ENCODE measurements around the gene DOK4.
"Not testable (repeated sequence)": the region's sequence is repeated elsewhere in the genome, so short reads cannot be mapped to it uniquely, and the experiment has no call there.

The DOK4 gene

GRCh38 chr16:57444711-57445110 lies 41.6 kb downstream of the DOK4 start:
- DNase-seq, result no peak

GRCh38 chr16:57440551-57440950 lies 45.7 kb downstream of the DOK4 start:
- DNase-seq, result not testable (repeated sequence)

- DNase-seq, result not testable (repeated sequence)
Measured at GRCh38 chr16:57439947-57440346, 46.3 kb downstream of the DOK4 start.

- DNase-seq, result no peak
Measured at GRCh38 chr16:57435838-57436237, 50.5 kb downstream of the DOK4 start.

GRCh38 chr16:57434003-57434402 lies 52.3 kb downstream of the DOK4 start:
- DNase-seq, result no peak

- DNase-seq, result no peak
Measured at GRCh38 chr16:57432989-57433388, 53.3 kb downstream of the DOK4 start.

- DNase-seq, result no peak
Measured at GRCh38 chr16:57432505-57432904, 53.8 kb downstream of the DOK4 start.

- DNase-seq, result no peak
Measured at GRCh38 chr16:57430955-57431354, 55.3 kb downstream of the DOK4 start.

GRCh38 chr16:57427824-57428223 lies 58.5 kb downstream of the DOK4 start:
- DNase-seq, result peak; percentile 62 to 68

GRCh38 chr16:57427307-57427706 lies 59.0 kb downstream of the DOK4 start:
- DNase-seq, result peak in 1 of 2 experiments; percentile 17

GRCh38 chr16:57426356-57426755 lies 59.9 kb downstream of the DOK4 start:
- no peak for DNase-seq

GRCh38 chr16:57424583-57424982 lies 61.7 kb downstream of the DOK4 start:
- DNase-seq, result no peak

GRCh38 chr16:57423152-57423551 lies 63.1 kb downstream of the DOK4 start:
- no peak for DNase-seq

- peak; percentile 39 to 76 for DNase-seq
Measured at GRCh38 chr16:57422026-57422944, 64.0 kb downstream of the DOK4 start.

Data from NCI-H524 (cell line).